ENCODE data around the gene PRKN. TPM values are rescaled to one million over a fixed set of nuclear protein-coding genes. Genes with fewer than 3 reads are reported as not detected.

The PRKN gene
- total RNA-seq, 2 donors from 2014 or later = 10.7 to 21.2 TPM

DNA sequence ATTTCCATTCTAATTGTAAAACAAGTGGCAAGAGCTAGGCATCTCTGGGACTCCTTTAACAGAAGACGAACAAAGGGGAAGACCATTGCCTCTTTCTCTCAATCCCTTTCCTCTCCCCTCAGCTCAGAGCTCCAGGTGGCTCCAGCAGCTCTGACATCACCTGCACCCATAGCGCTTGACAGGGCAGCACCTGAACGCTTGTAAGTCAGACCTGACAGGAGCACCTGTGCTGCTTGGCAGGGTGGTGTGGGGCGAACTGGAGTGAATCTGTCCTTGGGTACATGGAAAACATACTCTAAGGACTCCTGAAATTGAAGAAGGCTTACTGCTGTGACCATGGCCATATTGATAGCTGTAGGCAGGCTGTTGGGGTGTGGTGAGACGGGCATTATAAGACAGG lies 1044.2 kb downstream of the PRKN start:
- Histone ChIP-seq H3K27ac (no peak overlapping the region), H3K36me3 (no peaks in the 10 kb centered on the region), H3K4me3 (no peak overlapping the region), H3K9me3 (no peaks in the 10 kb centered on the region), H3K4me1 (replicated peaks) (no peaks in the 10 kb centered on the region), H3K27me3 (replicated peaks; ENCODE audit: insufficient read depth) (no peaks in the 10 kb centered on the region)
- 94% methylated on average over 5 of the region's 5 CpGs for WGBS
- DNase-seq (ENCODE audit: low spot score) = no peak
- intact Hi-C loops (cut with DNase I) = no loop called here
- TF ChIP-seq POLR2AphosphoS5 (IDR thresholded peaks at IDR 0.05) = no peak
- TF ChIP-seq POLR2A (IDR thresholded peaks at IDR 0.05) = no peak
- no peak for TF ChIP-seq CTCF (IDR thresholded peaks at IDR 0.05)

GRCh38 chr6:161682982-161683381 lies 1044.6 kb downstream of the PRKN start:
- no peaks in the 10 kb centered on the region for H3K9me3 ChIP-seq
- H3K36me3 ChIP-seq = no peaks in the 10 kb centered on the region
- DNase-seq (ENCODE audit: low spot score) = no peak
- no peak overlapping the region for H3K27ac ChIP-seq
- 66% methylated on average over 9 of the region's 9 CpGs for WGBS
- intact Hi-C loops (cut with DNase I) = no loop called here
- no peaks in the 10 kb centered on the region for H3K27me3 ChIP-seq (replicated peaks; ENCODE audit: insufficient read depth)
- TF ChIP-seq POLR2A (IDR thresholded peaks at IDR 0.05) (no peak), CTCF (IDR thresholded peaks at IDR 0.05) (no peak), POLR2AphosphoS5 (IDR thresholded peaks at IDR 0.05) (no peak)
- H3K4me3 ChIP-seq = no peak overlapping the region
- H3K4me1 ChIP-seq (replicated peaks) = no peaks in the 10 kb centered on the region

GRCh38 chr6:161679980-161680538 lies 1047.5 kb downstream of the PRKN start:
- H3K4me3 ChIP-seq = no peak overlapping the region
- no peak for TF ChIP-seq CTCF (IDR thresholded peaks at IDR 0.05)
- TF ChIP-seq POLR2A (IDR thresholded peaks at IDR 0.05) = no peak
- TF ChIP-seq POLR2AphosphoS5 (IDR thresholded peaks at IDR 0.05) = no peak
- H3K27me3 ChIP-seq (replicated peaks; ENCODE audit: insufficient read depth) = no peaks in the 10 kb centered on the region
- no peak overlapping the region for H3K27ac ChIP-seq
- no peaks in the 10 kb centered on the region for H3K36me3 ChIP-seq
- intact Hi-C loops (cut with DNase I) = no loop called here
- H3K4me1 ChIP-seq (replicated peaks) = no peaks in the 10 kb centered on the region
- DNase-seq (ENCODE audit: low spot score) = no peak
- WGBS = 93% methylated on average over 13 of the region's 13 CpGs
- no peaks in the 10 kb centered on the region for H3K9me3 ChIP-seq

DNA sequence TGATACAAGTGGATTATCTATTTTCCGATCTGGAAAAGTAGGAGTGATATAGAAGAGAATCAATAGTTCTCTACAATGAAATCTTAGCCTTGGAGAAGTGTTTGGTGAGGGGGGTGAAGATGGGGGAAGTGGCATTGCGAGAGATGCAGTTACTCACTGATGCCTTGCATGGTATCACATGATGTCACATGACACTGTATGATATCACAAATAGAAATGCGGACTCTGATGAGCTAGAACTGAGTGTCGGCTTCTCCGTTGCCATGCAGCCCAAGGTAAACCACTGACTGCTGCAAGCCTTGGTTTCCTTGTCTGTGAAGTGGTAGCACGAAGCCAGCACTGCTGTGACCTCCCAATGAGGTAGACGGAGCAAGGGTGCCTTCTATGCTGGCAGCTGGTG lies 1050.4 kb downstream of the PRKN start:
- intact Hi-C loops (cut with DNase I) = no loop called here
- Histone ChIP-seq H3K36me3 (no peaks in the 10 kb centered on the region), H3K27me3 (replicated peaks; ENCODE audit: insufficient read depth) (no peaks in the 10 kb centered on the region), H3K27ac (no peak overlapping the region), H3K9me3 (no peaks in the 10 kb centered on the region), H3K4me3 (no peak overlapping the region), H3K4me1 (replicated peaks) (no peaks in the 10 kb centered on the region)
- no peak for TF ChIP-seq POLR2AphosphoS5 (IDR thresholded peaks at IDR 0.05)
- TF ChIP-seq POLR2A (IDR thresholded peaks at IDR 0.05) = no peak
- 87% methylated on average over 7 of the region's 7 CpGs for WGBS
- no peak for DNase-seq (ENCODE audit: low spot score)

DNA sequence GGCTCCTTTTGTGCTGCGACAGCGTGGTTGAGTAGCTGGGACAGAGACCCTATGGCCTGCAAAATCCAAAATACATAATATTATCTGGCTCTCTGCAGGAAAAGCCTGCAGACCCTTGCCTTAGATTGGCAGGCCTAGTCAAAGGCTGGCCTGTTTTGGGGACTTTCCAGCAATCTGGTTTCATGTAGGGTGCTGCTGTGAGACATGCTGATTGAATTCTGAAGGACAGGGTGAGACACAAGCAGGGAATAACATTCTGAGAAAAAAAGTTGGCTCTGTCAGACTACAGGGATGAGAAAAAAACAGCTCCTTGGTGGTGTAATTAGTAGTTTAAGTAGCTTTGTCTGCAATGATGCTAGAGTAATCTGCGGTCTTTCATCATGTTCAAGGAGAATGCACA lies 1051.0 kb downstream of the PRKN start:
- intact Hi-C loops (cut with DNase I) = no loop called here
- no peak for DNase-seq (ENCODE audit: low spot score)
- WGBS = 88% methylated on average over 3 of the region's 3 CpGs
- TF ChIP-seq CTCF (IDR thresholded peaks at IDR 0.05) (no peak), POLR2AphosphoS5 (IDR thresholded peaks at IDR 0.05) (no peak), POLR2A (IDR thresholded peaks at IDR 0.05) (no peak)
- no peaks in the 10 kb centered on the region for H3K36me3 ChIP-seq
- no peak overlapping the region for H3K4me3 ChIP-seq
- H3K27me3 ChIP-seq (replicated peaks; ENCODE audit: insufficient read depth) = no peaks in the 10 kb centered on the region
- H3K27ac ChIP-seq = no peak overlapping the region
- no peaks in the 10 kb centered on the region for H3K9me3 ChIP-seq
- no peaks in the 10 kb centered on the region for H3K4me1 ChIP-seq (replicated peaks)
